Suppressor macrophage treated with lipopolysaccharide for 1 hour (primary cell): ENCODE results near the gene GGTLC1.
"Not testable (repeated sequence)": the region's sequence is repeated elsewhere in the genome, so short reads cannot be mapped to it uniquely, and the experiment has no call there.

Source experiments
- DNase-seq, 3 donors: peaks; one replicate each; pipeline ENCODE4 v3.0.0-alpha.2; 2020 to 2022

The GGTLC1 gene

GRCh38 chr20:23988561-23988960 lies at the start of gene GGTLC1:
TSS of gene GGTLC1 (minus strand) at chr20:23988779. CDS start at chr20:23986611, 2,168 bp downstream.
- no peak for DNase-seq

- no peak for DNase-seq
These were observed 46.2 kb upstream of the GGTLC1 start for GRCh38 chr20:24034820-24035219.

- DNase-seq, result no peak
These were observed 45.0 kb upstream of the GGTLC1 start for GRCh38 chr20:24033565-24033964.

- no peak for DNase-seq
These were observed 44.6 kb upstream of the GGTLC1 start for GRCh38 chr20:24033151-24033550.

GRCh38 chr20:24032400-24032898 lies 43.9 kb upstream of the GGTLC1 start:
- peak; percentile 15 to 30 (median 26) for DNase-seq

DNA sequence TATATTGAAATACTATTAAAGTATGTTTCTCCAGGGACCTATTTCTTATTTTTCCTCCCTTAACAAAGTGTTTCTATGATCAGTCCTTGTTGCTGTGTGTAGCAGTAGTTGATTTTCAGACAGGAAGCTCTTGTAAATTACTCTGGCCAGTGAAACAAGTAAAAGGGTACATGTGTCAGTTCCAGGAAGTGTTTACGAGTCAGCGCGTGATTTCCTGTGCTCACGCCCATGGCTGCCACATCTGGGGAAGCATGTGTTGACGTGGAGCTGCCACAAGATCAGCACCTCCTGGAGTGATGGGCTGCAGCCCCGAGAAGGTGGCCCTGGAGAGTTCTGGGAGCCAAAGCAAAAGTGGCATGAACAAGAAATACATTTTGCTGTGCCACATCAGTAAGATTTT lies 38.6 kb upstream of the GGTLC1 start:
- peak; percentile 61 to 76 (median 70) for DNase-seq

DNA sequence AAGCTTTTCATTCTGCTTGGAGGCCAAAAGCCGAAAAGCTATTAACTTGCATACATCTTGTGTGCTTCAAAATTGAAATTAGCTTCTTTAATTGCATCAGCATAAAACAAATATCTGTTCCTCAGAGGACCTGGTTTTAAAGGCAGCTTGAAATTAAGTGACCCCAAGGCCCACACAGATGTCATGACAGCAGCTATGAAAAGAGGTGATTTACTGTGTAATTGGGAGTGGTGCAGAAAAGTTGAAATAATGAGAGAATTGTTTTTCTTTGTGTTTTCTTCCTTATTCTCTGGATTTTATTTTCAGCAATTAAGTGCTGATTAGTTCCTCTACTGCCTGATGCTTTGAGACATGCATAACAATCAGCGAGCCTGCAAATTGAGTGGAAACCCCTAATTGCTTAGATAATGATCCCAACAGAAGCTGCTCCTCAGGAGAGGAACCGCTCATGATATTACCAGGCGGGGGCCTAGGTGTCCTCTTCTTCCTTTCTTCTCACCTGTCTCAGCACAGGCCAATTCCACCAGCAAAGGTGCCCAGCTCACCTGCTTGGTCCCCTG lies 34.1 kb upstream of the GGTLC1 start:
- no peak for DNase-seq

- DNase-seq, result no peak
These were observed 30.2 kb upstream of the GGTLC1 start for GRCh38 chr20:24018796-24019195.

DNA sequence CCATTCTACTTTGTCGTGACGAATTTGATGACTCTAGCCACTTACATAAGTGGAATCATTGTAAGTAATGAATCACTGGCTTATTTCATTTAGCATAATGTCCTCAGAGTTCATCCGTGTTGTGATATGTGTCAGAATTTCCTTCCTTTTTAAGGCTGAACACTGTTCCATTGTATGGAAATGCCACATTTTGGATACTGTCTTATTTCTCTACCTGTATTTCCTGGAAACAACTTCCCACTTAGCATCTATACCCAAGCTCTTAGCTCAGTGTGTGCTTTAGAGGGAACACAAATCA lies 28.8 kb upstream of the GGTLC1 start:
- peak in 2 of 3 donors; percentile 20 to 29 for DNase-seq

- DNase-seq, result no peak
These were observed 28.3 kb upstream of the GGTLC1 start for GRCh38 chr20:24016607-24017457.

- DNase-seq, result no peak
These were observed 25.4 kb upstream of the GGTLC1 start for GRCh38 chr20:24013953-24014352.

GRCh38 chr20:24011282-24011681 lies 22.7 kb upstream of the GGTLC1 start:
- no peak for DNase-seq

- DNase-seq, result no peak
These were observed 19.2 kb upstream of the GGTLC1 start for GRCh38 chr20:24007758-24008157.

DNA sequence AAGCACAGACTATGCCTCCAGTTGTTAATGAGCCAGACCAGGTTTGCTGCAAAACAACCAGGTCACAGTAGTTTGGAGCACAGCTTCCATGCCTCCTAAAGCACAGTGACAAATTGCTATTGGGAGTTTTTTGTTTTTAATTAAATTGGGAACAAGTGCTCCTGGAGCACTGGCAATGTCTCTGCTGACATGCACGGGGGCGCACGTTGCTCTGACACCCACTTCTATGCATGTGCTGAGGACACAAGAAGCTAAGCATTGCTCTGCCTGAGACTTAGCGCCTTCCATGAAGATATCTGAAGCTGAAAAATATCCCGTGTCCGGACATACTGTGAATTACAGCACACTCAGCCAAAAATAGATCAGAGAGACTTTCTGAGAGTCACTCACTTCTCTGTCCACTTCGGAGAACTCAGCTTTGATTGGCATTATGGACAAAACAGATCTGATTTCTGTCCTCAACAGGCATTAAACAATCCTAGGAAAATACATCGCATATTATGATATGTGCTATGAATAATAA lies 18.6 kb upstream of the GGTLC1 start:
- DNase-seq, result no peak

DNA sequence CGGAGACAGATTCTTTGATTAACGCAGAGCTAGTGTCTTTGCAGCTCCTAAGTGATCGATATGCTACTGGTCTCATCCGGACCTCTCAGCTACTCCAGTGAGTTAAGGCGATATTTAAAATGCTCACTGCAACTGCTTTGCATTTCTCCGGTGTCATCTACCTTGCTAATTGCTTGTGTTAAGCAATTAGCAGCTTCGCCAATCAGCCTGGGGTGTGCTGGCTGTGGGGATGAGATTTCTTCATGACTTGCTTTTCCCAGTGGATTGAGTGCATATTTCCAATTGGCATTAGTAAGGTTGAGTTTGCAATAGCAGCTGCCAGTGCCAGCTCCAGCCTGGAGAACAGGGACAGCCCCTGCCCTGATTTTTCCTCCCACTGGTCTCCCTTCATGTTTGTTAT lies 18.0 kb upstream of the GGTLC1 start:
- no peak for DNase-seq

- DNase-seq, result no peak
These were observed 15.9 kb upstream of the GGTLC1 start for GRCh38 chr20:24004471-24004870.

- DNase-seq, result no peak
These were observed 14.3 kb upstream of the GGTLC1 start for GRCh38 chr20:24002896-24003295.

DNA sequence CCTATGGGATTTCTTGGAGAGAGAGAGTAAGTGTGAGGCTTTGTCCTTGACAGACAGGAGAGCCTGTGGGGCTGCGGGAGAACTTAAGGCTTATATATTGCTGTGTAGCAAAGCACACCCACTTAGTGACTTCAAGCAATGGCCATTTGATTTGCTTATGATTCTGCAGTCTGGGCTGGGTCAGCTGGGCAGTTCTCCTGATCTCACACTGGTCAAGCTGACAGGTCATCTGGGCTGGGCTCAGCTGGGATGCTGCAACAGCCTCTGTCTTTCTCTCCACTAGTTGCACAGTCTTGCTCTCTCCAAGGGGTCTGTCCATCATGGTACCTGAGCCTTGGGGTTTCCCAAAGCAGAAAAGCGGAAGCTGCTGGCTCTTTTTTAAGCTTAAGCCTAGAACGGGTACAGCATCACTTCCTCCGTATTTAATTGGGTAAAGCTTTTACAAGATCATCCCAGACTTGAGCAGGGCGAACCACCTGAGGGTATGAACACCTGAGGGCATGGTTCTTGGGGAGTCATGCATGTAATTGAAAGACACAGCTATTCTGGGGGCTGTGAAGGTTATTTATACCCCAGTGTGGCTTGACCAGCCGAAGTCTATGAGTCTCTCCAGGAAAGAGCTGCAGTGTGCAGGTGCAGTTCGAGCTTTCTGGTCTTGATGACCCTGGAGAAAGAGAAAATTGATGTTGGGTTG lies 13.3 kb upstream of the GGTLC1 start:
- no peak for DNase-seq

DNA sequence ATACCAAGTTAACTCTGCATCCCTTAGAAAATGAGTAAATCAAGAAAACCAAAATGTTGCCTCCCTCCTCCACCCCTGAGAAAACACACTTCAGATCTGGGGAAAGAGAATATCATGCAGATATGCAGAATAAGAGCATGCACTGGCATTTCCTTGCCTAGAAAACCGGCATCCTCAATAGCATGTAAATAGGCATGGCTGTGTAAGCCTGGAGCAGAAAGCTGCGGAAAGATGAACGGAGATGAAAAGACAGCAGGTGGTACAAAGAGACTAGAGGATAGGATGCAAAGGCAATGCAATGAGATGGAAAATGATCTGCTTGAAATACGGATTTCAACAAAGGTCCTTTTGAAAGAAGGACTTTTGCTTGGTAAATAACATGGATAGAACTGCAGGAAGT lies 10.3 kb upstream of the GGTLC1 start:
- DNase-seq, result no peak

DNA sequence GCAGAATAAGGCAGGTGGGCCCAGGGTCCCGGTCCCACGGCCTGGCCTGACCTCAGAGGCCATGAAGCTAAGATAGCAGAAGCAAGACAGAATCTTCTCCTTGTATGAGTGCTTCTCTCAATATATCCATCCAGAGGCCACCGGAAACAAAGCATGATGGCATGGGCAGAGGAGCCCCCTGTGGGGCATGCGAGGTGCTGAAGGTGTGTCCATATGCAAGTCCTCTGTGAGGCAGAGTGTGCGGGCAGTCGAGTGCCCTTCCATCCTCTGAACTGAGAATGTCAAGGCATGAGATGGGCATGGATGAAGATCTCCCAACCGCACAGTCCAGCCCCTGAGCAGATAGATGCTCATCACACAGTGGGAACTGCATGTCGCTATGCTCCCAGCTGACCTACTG lies 9.8 kb upstream of the GGTLC1 start:
- no peak for DNase-seq

DNA sequence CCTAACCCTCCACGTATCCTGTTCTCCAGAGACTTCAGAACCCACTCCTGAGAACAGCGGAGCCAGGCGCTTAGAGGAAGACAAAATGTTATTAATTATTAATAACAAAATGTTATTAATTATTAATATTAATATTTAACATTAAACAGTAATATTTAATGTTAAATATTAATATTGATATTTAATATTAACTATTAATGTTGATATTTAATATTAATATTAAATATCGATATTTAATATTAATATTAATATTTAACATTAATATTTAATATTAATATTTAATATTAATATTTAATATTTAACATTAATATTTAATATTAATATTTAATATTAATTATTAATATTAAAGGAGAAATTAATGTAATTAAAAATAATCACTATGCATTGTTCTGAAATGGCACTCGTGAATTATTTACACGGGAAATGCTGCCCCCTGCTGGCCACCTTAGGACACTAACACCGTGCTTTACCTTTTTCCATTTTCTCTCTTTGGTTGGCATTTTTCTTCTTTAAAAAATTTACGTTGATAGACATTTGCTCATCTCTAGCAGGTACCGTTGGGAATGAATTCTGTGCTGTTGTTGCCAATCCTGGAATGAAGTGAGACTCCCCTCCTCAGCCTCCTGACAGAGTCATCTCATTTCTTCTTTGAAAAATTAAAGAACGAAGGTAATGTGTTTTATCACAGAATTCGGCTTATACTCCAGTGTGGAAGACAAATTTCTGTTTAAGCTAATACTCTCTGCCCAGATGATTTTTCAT lies 7.5 kb upstream of the GGTLC1 start:
- peak; percentile 64 to 88 (median 80) for DNase-seq

- DNase-seq, result not testable (repeated sequence)
These were observed 6.7 kb upstream of the GGTLC1 start for GRCh38 chr20:23995291-23995690.
